ENCODE results near the gene GK. TPM values are rescaled to one million over a fixed set of nuclear protein-coding genes. Genes with fewer than 3 reads are reported as not detected.

Gene GK
- total RNA-seq, 2 donors from 2014 or later: 8.9 to 10.2 TPM

DNA sequence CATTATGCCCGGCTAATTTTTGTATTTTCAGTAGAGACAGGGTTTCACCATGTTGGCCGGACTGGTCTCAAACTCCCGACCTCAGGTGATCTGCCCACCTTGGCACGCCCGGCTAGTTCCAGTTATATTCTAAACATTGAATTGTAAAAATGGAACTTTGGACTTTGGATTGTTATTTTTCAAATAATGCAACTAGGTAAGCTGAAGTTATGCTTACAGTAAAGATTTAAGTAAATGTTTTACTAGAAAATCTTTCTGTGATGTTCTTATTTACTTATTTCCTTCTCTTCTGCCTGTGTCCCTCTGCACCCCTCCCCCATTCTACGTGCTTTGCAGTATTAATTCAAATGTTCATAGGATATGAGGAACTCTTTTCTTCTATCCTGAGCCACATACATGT lies 26.1 kb downstream of the GK start:
- no peak overlapping the region for H3K27ac Mint-ChIP-seq
- TF ChIP-seq, protein P1, sequence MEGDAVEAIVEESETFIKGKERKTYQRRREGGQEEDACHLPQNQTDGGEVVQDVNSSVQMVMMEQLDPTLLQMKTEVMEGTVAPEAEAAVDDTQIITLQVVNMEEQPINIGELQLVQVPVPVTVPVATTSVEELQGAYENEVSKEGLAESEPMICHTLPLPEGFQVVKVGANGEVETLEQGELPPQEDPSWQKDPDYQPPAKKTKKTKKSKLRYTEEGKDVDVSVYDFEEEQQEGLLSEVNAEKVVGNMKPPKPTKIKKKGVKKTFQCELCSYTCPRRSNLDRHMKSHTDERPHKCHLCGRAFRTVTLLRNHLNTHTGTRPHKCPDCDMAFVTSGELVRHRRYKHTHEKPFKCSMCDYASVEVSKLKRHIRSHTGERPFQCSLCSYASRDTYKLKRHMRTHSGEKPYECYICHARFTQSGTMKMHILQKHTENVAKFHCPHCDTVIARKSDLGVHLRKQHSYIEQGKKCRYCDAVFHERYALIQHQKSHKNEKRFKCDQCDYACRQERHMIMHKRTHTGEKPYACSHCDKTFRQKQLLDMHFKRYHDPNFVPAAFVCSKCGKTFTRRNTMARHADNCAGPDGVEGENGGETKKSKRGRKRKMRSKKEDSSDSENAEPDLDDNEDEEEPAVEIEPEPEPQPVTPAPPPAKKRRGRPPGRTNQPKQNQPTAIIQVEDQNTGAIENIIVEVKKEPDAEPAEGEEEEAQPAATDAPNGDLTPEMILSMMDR (conservative IDR thresholded peaks at IDR 0.05): no peak
- H3K27me3 Mint-ChIP-seq (ENCODE audit: insufficient read depth): no peaks in the 10 kb centered on the region
- no peak overlapping the region for H3K27ac ChIP-seq (ENCODE audit: low read depth, low read length)
- no peaks in the 10 kb centered on the region for H3K4me1 ChIP-seq (ENCODE audit: control insufficient read depth, insufficient read depth, low read length)
- H3K9ac ChIP-seq (ENCODE audit: extremely low read depth, low read length, poor library complexity, severe bottlenecking): no peak overlapping the region
- H3K4me1 Mint-ChIP-seq: peaks cover 6% of the 10 kb centered on the region
- no peaks in the 10 kb centered on the region for H3K36me3 ChIP-seq (ENCODE audit: control insufficient read depth, insufficient read depth, low read length)
- H3K36me3 Mint-ChIP-seq (ENCODE audit: low read depth): no peaks in the 10 kb centered on the region
- H3K4me3 ChIP-seq (ENCODE audit: low read length): no peak overlapping the region
- no peaks in the 10 kb centered on the region for H3K9me3 ChIP-seq (ENCODE audit: control insufficient read depth, low read length)
- no peak overlapping the region for H3K4me3 Mint-ChIP-seq
- DNase-seq: no peak
- WGBS, 2 experiments (ENCODE audit: insufficient coverage in 1 of 2, insufficient read length in 1 of 2): 99 to 100% methylated on average over 3 to 5 of the region's 6 CpGs
- no peaks in the 10 kb centered on the region for H3K9me3 Mint-ChIP-seq
- H3K27me3 ChIP-seq (ENCODE audit: control insufficient read depth, insufficient read depth, low read length, poor library complexity, severe bottlenecking): no peaks in the 10 kb centered on the region

DNA sequence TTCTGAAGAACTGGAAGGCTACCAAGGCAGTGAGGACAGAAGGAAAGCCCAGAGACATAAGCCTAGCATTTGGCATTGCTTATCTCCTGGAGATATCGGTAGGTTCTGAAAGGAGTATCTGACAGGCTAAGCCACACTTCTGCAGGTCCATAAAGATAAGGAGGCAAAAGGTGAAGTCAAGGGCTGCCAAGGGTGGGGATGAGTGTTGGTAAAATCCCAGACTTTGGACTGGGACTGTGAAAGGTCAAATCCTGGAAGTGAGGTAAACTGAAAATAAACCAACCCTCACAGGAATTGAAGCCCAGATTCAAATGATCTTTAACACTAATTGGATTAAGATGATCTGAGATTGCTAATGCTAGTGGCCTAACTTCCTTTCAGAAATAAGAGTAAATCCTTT lies 27.4 kb downstream of the GK start:
- WGBS, 2 experiments (ENCODE audit: insufficient coverage in 1 of 2, insufficient read length in 1 of 2): 93% methylated on average over 1 of the region's 1 CpG; no CpG with 5 or more reads in 1 of the 2 experiments

DNA sequence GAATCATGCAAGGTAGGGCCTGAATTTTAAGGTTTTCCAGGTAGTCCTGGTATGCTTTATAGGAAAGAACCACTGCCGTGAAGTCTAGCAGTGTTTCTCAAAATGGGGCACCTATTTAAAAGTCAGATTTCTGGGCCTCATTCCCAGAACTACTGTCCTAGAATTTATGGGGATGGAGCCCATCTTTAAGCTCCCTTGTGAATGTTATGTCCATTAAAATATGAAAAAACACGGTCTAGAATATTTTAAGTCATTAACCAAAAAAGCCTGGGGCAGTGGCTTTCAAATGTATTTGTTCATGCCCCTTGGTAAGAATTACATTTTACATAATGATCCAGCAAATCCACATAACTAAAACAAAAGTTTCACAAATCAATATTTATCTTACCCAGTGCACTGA lies 35.4 kb downstream of the GK start:
- TF ChIP-seq, protein P1 (conservative IDR thresholded peaks at IDR 0.05): no peak
- H3K27ac ChIP-seq (ENCODE audit: low read depth, low read length): no peak overlapping the region
- no peaks in the 10 kb centered on the region for H3K36me3 ChIP-seq (ENCODE audit: control insufficient read depth, insufficient read depth, low read length)
- no peak overlapping the region for H3K27ac Mint-ChIP-seq
- H3K9me3 Mint-ChIP-seq: no peaks in the 10 kb centered on the region
- H3K4me3 ChIP-seq (ENCODE audit: low read length): no peak overlapping the region
- 93% methylated on average over 2 of the region's 2 CpGs; no CpG with 5 or more reads in 1 of the 2 experiments for WGBS, 2 experiments (ENCODE audit: insufficient coverage in 1 of 2, insufficient read length in 1 of 2)
- no peaks in the 10 kb centered on the region for H3K27me3 ChIP-seq (ENCODE audit: control insufficient read depth, insufficient read depth, low read length, poor library complexity, severe bottlenecking)
- no peak overlapping the region for H3K4me3 Mint-ChIP-seq
- peaks cover 4% of the 10 kb centered on the region for H3K4me1 Mint-ChIP-seq
- H3K9me3 ChIP-seq (ENCODE audit: control insufficient read depth, low read length): no peaks in the 10 kb centered on the region
- no peak overlapping the region for H3K9ac ChIP-seq (ENCODE audit: extremely low read depth, low read length, poor library complexity, severe bottlenecking)
- no peak for DNase-seq
- no peaks in the 10 kb centered on the region for H3K36me3 Mint-ChIP-seq (ENCODE audit: low read depth)
- H3K4me1 ChIP-seq (ENCODE audit: control insufficient read depth, insufficient read depth, low read length): no peaks in the 10 kb centered on the region
- no peaks in the 10 kb centered on the region for H3K27me3 Mint-ChIP-seq (ENCODE audit: insufficient read depth)

More for the DNA sequence above, 27.4 kb downstream of the GK start:
- Histone ChIP-seq H3K27ac (ENCODE audit: low read depth, low read length) (no peak overlapping the region), H3K36me3 (ENCODE audit: control insufficient read depth, insufficient read depth, low read length) (no peaks in the 10 kb centered on the region), H3K4me3 (ENCODE audit: low read length) (no peak overlapping the region), H3K4me1 (ENCODE audit: control insufficient read depth, insufficient read depth, low read length) (no peaks in the 10 kb centered on the region), H3K9ac (ENCODE audit: extremely low read depth, low read length, poor library complexity, severe bottlenecking) (no peak overlapping the region), H3K27me3 (ENCODE audit: control insufficient read depth, insufficient read depth, low read length, poor library complexity, severe bottlenecking) (no peaks in the 10 kb centered on the region), H3K9me3 (ENCODE audit: control insufficient read depth, low read length) (no peaks in the 10 kb centered on the region)
- no peaks in the 10 kb centered on the region for H3K36me3 Mint-ChIP-seq (ENCODE audit: low read depth)
- TF ChIP-seq, protein P1 (conservative IDR thresholded peaks at IDR 0.05): no peak
- H3K27ac Mint-ChIP-seq: no peak overlapping the region
- H3K27me3 Mint-ChIP-seq (ENCODE audit: insufficient read depth): no peaks in the 10 kb centered on the region
- DNase-seq: no peak
- no peak overlapping the region for H3K4me3 Mint-ChIP-seq
- H3K9me3 Mint-ChIP-seq: no peaks in the 10 kb centered on the region
- H3K4me1 Mint-ChIP-seq: peaks cover 6% of the 10 kb centered on the region

Measured in endodermal cell (in vitro differentiated cells).